NCI-H1417 (cell line): ENCODE measurements around the gene CCL22.
A peak's percentile ranks its signal among the peaks of the same experiment; 100 is the strongest.

Experiments used
- DNase-seq, 3 experiments: peaks; one replicate each; lab custom pipeline; 2025; lab: John Stamatoyannopoulos, UW

Gene CCL22

GRCh38 chr16:57376313-57376818 lies 17.8 kb downstream of the CCL22 start:
- no peak for DNase-seq

- no peak for DNase-seq
Observed at GRCh38 chr16:57377080-57377841, 18.7 kb downstream of the CCL22 start.

DNA sequence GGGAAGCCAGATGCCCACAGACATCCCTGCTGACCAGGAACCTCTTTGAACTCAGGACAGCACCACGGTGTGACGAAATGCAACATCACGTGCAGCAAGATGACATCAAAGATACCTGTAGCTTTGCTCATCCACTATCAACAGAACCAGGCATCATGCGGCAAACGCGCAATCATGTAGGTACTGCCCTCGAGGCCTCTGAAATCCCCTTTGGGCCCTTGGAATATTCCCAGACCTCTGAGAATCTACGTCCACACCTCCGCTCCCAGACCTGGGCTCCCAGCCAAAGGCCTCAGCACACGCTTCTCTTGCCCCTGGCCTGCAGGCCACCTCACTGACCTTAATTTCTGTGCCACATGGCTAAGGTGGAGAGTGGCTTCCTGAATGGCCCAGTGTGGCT lies 21.0 kb downstream of the CCL22 start:
- DNase-seq = no peak

- no peak for DNase-seq
Observed at GRCh38 chr16:57380671-57381462, 22.3 kb downstream of the CCL22 start.

GRCh38 chr16:57381791-57382534 lies 23.4 kb downstream of the CCL22 start:
- no peak for DNase-seq

DNA sequence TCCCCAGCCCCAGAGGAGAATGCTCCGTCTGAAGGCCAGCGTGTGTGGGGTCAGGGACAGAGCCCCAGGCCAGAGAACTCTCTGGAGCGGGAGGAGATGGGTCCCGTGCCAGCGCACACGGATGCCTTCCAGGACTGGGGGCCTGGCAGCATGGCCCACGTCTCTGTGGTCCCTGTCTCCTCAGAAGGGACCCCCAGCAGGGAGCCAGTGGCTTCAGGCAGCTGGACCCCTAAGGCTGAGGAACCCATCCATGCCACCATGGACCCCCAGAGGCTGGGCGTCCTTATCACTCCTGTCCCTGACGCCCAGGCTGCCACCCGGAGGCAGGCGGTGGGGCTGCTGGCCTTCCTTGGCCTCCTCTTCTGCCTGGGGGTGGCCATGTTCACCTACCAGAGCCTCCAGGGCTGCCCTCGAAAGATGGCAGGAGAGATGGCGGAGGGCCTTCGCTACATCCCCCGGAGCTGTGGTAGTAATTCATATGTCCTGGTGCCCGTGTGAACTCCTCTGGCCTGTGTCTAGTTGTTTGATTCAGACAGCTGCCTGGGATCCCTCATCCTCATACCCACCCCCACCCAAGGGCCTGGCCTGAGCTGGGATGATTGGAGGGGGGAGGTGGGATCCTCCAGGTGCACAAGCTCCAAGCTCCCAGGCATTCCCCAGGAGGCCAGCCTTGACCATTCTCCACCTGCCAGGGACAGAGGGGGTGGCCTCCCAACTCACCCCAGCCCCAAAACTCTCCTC lies 24.1 kb downstream of the CCL22 start:
- no peak for DNase-seq

GRCh38 chr16:57383276-57384247 lies 25.0 kb downstream of the CCL22 start:
- no peak for DNase-seq

- DNase-seq = no peak
Observed at GRCh38 chr16:57384248-57385070, 25.9 kb downstream of the CCL22 start.

DNA sequence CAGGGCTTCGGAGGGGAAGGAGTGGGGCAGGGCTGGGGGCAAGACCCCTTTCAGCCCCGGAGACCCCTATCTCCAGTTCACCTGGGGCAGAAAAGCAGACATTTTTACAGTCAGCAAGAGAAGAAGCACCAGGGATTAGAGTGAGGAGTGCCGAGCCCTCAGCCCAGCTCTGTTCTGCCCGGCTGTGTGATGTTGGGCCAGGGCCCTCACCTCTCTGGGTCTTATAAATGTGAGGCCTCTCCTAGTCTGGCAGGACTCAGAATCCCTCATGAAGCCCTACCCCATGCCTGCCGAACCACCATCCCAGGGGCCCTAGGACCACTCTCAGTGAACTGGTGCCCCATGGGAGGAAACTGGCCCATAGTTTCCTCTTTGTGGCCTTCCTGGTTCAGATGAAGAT lies 26.5 kb downstream of the CCL22 start:
- no peak for DNase-seq

- DNase-seq = peak in 2 of 3 experiments; percentile 11 to 65
Observed at GRCh38 chr16:57386381-57386951, 27.9 kb downstream of the CCL22 start.

- DNase-seq = no peak
Observed at GRCh38 chr16:57387598-57388354, 29.2 kb downstream of the CCL22 start.

- no peak for DNase-seq
Observed at GRCh38 chr16:57388359-57389086, 29.9 kb downstream of the CCL22 start.

DNA sequence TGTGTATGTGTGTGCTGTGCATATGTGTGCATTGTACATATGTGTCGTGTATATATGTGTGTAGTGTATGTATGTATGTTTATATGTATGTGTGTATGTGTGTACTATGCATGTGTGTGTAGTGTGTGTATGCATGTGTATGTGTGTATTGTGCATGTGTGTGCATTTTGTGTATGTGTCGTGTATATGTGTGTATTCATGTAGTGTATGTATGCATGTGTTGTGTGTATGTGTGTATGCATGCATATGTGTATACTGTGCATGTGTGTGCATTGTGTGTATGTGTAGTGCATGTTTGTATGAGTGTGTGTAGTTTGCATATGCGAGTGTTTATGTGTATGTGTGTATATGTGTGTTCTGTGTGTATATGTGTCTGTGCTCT lies 30.5 kb downstream of the CCL22 start:
- no peak for DNase-seq

DNA sequence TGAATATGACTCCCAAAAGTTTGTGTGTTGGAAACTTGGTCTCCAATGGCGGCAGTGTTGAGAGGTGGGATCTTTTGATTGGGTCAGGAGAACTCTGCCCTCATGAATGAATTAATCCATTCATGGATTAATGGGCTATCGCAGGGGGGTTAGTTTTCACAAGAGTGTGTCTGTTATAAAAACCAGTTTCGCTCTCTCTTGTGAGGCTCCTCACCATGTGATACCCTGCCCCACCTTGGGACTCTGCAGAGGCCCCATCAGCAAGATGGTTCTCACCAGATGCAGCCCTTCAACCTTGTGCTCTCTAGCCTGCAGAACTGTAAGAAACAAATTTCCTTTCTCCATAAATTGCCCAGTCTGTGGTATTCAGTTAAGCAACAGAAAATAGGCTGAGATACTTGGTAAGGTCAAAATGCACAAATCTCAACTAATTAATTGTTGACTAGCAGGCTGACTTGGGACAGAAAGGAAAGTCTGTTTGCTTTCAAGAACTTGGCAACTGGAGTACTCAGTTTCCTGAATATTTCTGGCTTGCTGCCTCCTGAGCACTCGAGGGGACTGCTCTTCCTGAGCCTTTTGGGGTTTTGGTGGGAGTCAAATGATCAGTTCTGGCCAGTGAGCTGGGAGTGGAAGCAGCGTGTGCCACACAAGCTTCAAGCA lies 32.2 kb downstream of the CCL22 start:
- DNase-seq = no peak

- DNase-seq = no peak
Observed at GRCh38 chr16:57391300-57391699, 32.7 kb downstream of the CCL22 start.

- DNase-seq = no peak
Observed at GRCh38 chr16:57391708-57392107, 33.1 kb downstream of the CCL22 start.

DNA sequence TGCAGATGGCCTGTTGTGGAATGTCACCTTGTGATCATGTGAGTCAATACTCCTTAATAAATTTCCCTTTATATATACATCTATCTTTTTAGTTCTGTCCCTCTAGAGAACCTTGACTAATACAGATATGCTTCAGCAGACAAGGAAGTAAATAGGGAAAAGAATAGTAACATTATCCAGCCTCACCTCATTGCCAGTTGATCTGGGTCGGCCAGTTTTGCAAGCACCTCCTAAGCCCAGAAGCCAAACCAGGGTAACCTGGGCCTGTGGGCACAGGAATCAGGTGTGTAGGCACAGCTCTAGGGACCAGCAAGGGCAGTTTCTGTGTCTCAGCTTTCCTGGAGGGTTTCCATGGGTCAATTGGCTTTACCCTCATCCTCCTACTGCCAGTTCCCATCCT lies 34.1 kb downstream of the CCL22 start:
- no peak for DNase-seq
